GM12878 (cell line): ENCODE measurements around the gene RETREG2. TPM values are rescaled to one million over a fixed set of nuclear protein-coding genes. Genes with fewer than 3 reads are reported as not detected.

Source experiments
- ATAC-seq: fragments of 200-7000 bp; cut with Tn5 transposase; 3 replicates; pipeline ENCODE4 v1.9.1; 2020; ENCODE audit warnings: mild to moderate bottlenecking, moderate library complexity
- BruUV-seq: library from RNA; stranded (reverse); fragments of 400-500 nt; replicated peaks from 2 replicates; lab custom pipeline; 2021; lab: Mats Ljungman, UMichigan
- CTCF ChIA-PET: fragments of 300-600 bp; sonication (Branson Sonifier 250); formaldehyde crosslinking; extraction: SDS; loops from one replicate; lab custom pipeline; 2021; ENCODE audit warnings: inconsistent platforms; lab: Yijun Ruan, JAX
- POLR2A ChIA-PET: fragments of 350-600 bp; formaldehyde crosslinking; extraction: SDS; loops from one replicate; lab custom pipeline; 2021; ENCODE audit warnings: inconsistent platforms; lab: Charles Lee
- RAD21 ChIA-PET: fragments of 300-600 bp; sonication (Branson Sonifier 250); formaldehyde crosslinking; loops from one replicate; lab custom pipeline; 2023; ENCODE audit warnings: antibody characterized with exemption; ENCODE audit not compliant: unreplicated experiment; lab: Charles Lee
- SMC1A ChIA-PET: fragments of 300-600 bp; sonication (Branson Sonifier 250); formaldehyde crosslinking; loops from one replicate; lab custom pipeline; 2023; ENCODE audit not compliant: unreplicated experiment, uncharacterized antibody; lab: Charles Lee
- DNase-seq: peaks from one replicate; pipeline ENCODE4 v3.0.0-alpha.2; 2011; ENCODE audit warnings: low read depth, low spot score
- FAIRE-seq: peaks from 3 replicates; lab custom pipeline; 2011; peaks lifted over from hg19 to GRCh38; lab: Jason Lieb, UNC
- H2AFZ ChIP-seq: 2 replicates; pipeline ENCODE4 v1.6.0; 2011; ENCODE audit warnings: low read depth, low read length, control low read depth; ENCODE audit not compliant: control insufficient read depth
- H3K27ac ChIP-seq: 2 replicates; pipeline ENCODE4 v1.5.1; 2011; ENCODE audit warnings: control low read depth; ENCODE audit not compliant: control insufficient read depth, insufficient read depth
- H3K27me3 ChIP-seq, 2 experiments: replicated peaks in 1 of 2; 2 replicates each; pipeline versions ENCODE4 v1.6.0 to v1.6.1; 2011; ENCODE audit warnings: low read length in 1 of 2; ENCODE audit not compliant: control insufficient read depth in 2 of 2, insufficient read depth in 2 of 2
- H3K36me3 ChIP-seq, 2 experiments: 2 replicates each; pipeline ENCODE4 v1.5.1; 2011; ENCODE audit warnings: low read length in 1 of 2; ENCODE audit not compliant: control insufficient read depth in 2 of 2, insufficient read depth in 2 of 2
- H3K4me1 ChIP-seq: 2 replicates; pipeline ENCODE4 v1.6.1; 2011; ENCODE audit warnings: mild to moderate bottlenecking, low read length, moderate library complexity, mixed read lengths; ENCODE audit not compliant: control insufficient read depth, insufficient read depth
- H3K4me2 ChIP-seq: 2 replicates; pipeline ENCODE4 v1.6.0; 2011; ENCODE audit warnings: control low read depth; ENCODE audit not compliant: control insufficient read depth, insufficient read depth
- H3K4me3 ChIP-seq: fragments of 200-600 bp; sonication (generic); 2 replicates; pipeline ENCODE4 v1.5.1; 2016
- H3K79me2 ChIP-seq: 2 replicates; pipeline ENCODE4 v1.6.0; 2011; ENCODE audit warnings: low read length; ENCODE audit not compliant: control insufficient read depth, insufficient read depth
- H3K9ac ChIP-seq: 2 replicates; pipeline ENCODE4 v1.8.0; 2011; ENCODE audit warnings: low read length, control low read depth, mixed read lengths; ENCODE audit not compliant: control insufficient read depth, insufficient read depth
- H3K9me3 ChIP-seq: replicated peaks from 3 replicates; pipeline ENCODE4 v1.5.1; 2011; ENCODE audit warnings: mild to moderate bottlenecking, low read length; ENCODE audit not compliant: control insufficient read depth, insufficient read depth
- H4K20me1 ChIP-seq: 2 replicates; pipeline ENCODE4 v1.6.0; 2011; ENCODE audit not compliant: control insufficient read depth, insufficient read depth
- ASH2L ChIP-seq: fragments of 300-600, 200-600 bp; sonication (generic); IDR thresholded peaks from 2 replicates; pipeline ENCODE4 v1.6.1; 2017; ENCODE audit warnings: low read depth, mild to moderate bottlenecking, borderline replicate concordance
- ATF7 ChIP-seq: fragments of 450-650 bp; IDR thresholded peaks from 2 replicates; pipeline ENCODE4 v1.6.1; 2016; ENCODE audit warnings: low read depth, mild to moderate bottlenecking
- MEF2B ChIP-seq: fragments of 450-650 bp; IDR thresholded peaks from 2 replicates; pipeline ENCODE4 v1.6.1; 2018; ENCODE audit warnings: mild to moderate bottlenecking, moderate library complexity; ENCODE audit not compliant: partially characterized antibody, poor library complexity, severe bottlenecking
- NFYA ChIP-seq: IDR thresholded peaks from 2 replicates; pipeline ENCODE4 v1.6.1; 2011; ENCODE audit warnings: low read depth, mild to moderate bottlenecking, low read length, improper control_type of control experiment, borderline replicate concordance
- NR2C1 ChIP-seq: fragments of 450-650 bp; IDR thresholded peaks from 2 replicates; pipeline ENCODE4 v1.6.1; 2017; ENCODE audit warnings: antibody characterized with exemption, mild to moderate bottlenecking, moderate library complexity
- POLR2A ChIP-seq: IDR thresholded peaks from 2 replicates; pipeline ENCODE4 v1.6.1; 2011; ENCODE audit warnings: low read depth, mild to moderate bottlenecking, low read length
- RUNX3 ChIP-seq: IDR thresholded peaks from 2 replicates; pipeline ENCODE4 v1.6.1; 2012; ENCODE audit warnings: low read length, inconsistent platforms
- ZBED1 ChIP-seq: IDR thresholded peaks from 2 replicates; pipeline ENCODE4 v1.6.1; 2016; ENCODE audit warnings: borderline replicate concordance
- WGBS: methylation state at CpG from one replicate; pipeline ENCODE4 v1.1.6; 2016; ENCODE audit warnings: low lambda C conversion rate; ENCODE audit not compliant: insufficient replicate concordance, insufficient coverage; ENCODE audit errors: missing lambda C conversion rate; 5-methylcytosine and 5-hydroxymethylcytosine counted together
- in situ Hi-C: fragments of 300-500 bp; cut with MboI; formaldehyde crosslinking; loops from 9 replicates; pipeline ENCODE4 v1.14.3; 2018; ENCODE audit warnings: mixed read lengths
- intact Hi-C: fragments of 100-400 bp; cut with micrococcal nuclease; formaldehyde crosslinking; loops from one replicate; pipeline ENCODE4 v1.14.2; 2022; ENCODE audit not compliant: unreplicated experiment
- polyA plus RNA-seq, 11 experiments: library from polyadenylated mRNA; depleted of rRNA in 4 of 11; unstranded in 6 of 11; stranded (reverse) in 5 of 11; fragments of >200 nt; fragmentation: Nextera tagmentation in 4 of 11; fragmentation: Illumina TruSeq in 1 of 11; extraction: Ambion mirVana in 4 of 11; extraction: Trizol in 1 of 11; gene quantifications; 1 replicate in 1 of 11; 2 replicates in 10 of 11; pipeline versions ENCODE4 v1.2.1 to v1.2.3, GENCODE V29; 2011 to 2016; ENCODE audit warnings: inconsistent platforms in 2 of 11, missing spikeins in 2 of 11, low read depth in 1 of 11
- total RNA-seq, 4 experiments: library from RNA; depleted of rRNA in 3 of 4; stranded (reverse); fragments of >200 nt in 3 of 4; fragmentation: Illumina TruSeq in 1 of 4; extraction: Trizol in 1 of 4; gene quantifications; 2 replicates each; pipeline versions ENCODE4 v1.2.1 to v1.2.3, GENCODE V29; 2013 to 2021
- TF ChIP-seq, protein P1 (sequence below): fragments of 450-650 bp; IDR thresholded peaks from 2 replicates; pipeline ENCODE4 v1.6.1; 2017; ENCODE audit warnings: mild to moderate bottlenecking
- TF ChIP-seq, protein P2 (sequence below): IDR thresholded peaks from 2 replicates; pipeline ENCODE4 v1.6.1; 2011; ENCODE audit warnings: low read depth, mild to moderate bottlenecking, low read length, moderate library complexity, borderline replicate concordance; ENCODE audit errors: extremely low read depth
- TF ChIP-seq, protein P3 (sequence below): IDR thresholded peaks from 2 replicates; pipeline ENCODE4 v1.6.1; 2012; ENCODE audit warnings: low read depth, low read length, improper control_type of control experiment
- TF ChIP-seq, protein P4 (sequence below): fragments of 450-650 bp; IDR thresholded peaks from 2 replicates; pipeline ENCODE4 v1.6.1; 2017; ENCODE audit warnings: mild to moderate bottlenecking, low read depth, inconsistent platforms; ENCODE audit not compliant: poor library complexity, severe bottlenecking
- TF ChIP-seq, protein P5 (sequence below): fragments of 450-650 bp; IDR thresholded peaks from 2 replicates; pipeline ENCODE4 v1.6.1; 2017; ENCODE audit warnings: antibody characterized with exemption, mild to moderate bottlenecking, moderate library complexity

Gene RETREG2
- total and polyA plus RNA-seq, 10 of the 15 experiments (the other 5 are each of a cell fraction or from before 2014, with no cell fraction given): 10.1 to 72.0 (median 28.3) TPM

DNA sequence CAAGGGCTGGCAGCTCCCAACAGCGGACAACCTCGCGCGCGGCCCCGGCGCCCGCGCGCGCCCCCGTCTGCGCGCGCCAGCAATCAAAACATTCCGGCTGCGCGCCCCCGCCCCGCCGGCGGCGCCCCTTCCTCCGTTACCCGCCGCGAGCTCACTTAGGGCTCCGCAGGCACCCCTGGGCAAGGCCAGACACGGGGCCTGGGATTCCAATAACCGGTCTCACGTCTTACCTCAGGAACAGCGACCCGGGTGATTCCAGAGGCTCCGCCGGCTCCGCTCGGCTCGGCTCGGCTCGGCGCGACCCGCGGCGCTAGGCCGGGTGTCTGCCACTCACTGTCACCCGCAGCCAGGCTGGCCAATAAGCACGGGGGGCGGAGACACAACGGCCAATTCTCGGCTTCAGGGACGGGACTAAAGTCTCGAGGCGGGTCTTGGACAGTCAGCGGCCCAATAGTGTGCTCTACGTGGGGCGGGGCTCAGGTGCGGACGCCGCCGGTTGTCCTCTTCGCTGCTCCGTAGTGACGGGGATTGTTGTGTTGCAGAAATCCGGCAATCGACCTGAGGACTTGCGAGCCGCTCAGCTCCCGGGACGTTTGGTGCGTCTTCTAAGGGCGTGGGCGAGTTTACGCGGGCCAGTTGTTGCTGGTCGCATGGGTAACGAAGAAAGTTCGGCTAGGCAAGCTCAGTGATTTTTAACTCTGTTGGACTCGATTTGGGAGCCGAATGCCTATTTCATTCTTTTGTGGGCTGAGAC lies 51.4 kb downstream of the RETREG2 start, which contains the start of the genes ANKZF1 and ATG9A:
Gene ANKZF1, plus strand, starts transcription at position 502 of the 754 bp plus-strand sequence. CDS start 452 bp downstream, outside the sequence.
Gene ATG9A, minus strand, starts transcription at position 332 of the 754 bp plus-strand sequence. CDS start 1,612 bp downstream, outside the sequence.
- peaks cover 15% of the 10 kb centered on the region for H3K4me1 ChIP-seq
- RAD21 ChIA-PET: interaction anchor here (0.5 to 2.6 kb wide), 12 partner anchors 11 to 70 kb away, joined by 3 to 14 read pairs (median 5); partner anchors contain the start of genes ABCB6, GLB1L, STK16 and TUBA4A
- BruUV-seq: no TSS peak
- SMC1A ChIA-PET: interaction anchor here (0.9 to 2.7 kb wide), 9 partner anchors 9 to 70 kb away, joined by 3 to 22 read pairs (median 7); partner anchors contain the start of genes ABCB6, CNPPD1, GLB1L and STK16
- peaks cover 7 to 28% of the 10 kb centered on the region in 2 experiments for H3K36me3 ChIP-seq
- 1% methylated on average over 80 of the region's 80 CpGs for WGBS
- CTCF ChIA-PET: interaction anchor here (0.7 to 2.8 kb wide), 13 partner anchors 8 to 900 kb away, joined by 3 to 16 read pairs (median 5); partner anchors contain the start of genes GLB1L, STK16, WNT10A and ZFAND2B
- peak within 1 kb of the TSS; percentile 97 for H3K4me3 ChIP-seq
- DNase-seq: peak; percentile 94
- POLR2A ChIA-PET: interaction anchor here (0.6 to 3.5 kb wide), 14 partner anchors 9 to 344 kb away, joined by 3 to 45 read pairs (median 6); partner anchors contain the start of genes ABCB6, CNPPD1, DNAJB2 and DNPEP
- peaks cover 44% of the 10 kb centered on the region for H3K79me2 ChIP-seq
- peak within 1 kb of the TSS; percentile 92 for H3K9ac ChIP-seq
- no peaks in the 10 kb centered on the region for H3K27me3 ChIP-seq
- no peaks in the 10 kb centered on the region for H4K20me1 ChIP-seq
- peak; percentile 97 for FAIRE-seq
- no peaks in the 10 kb centered on the region for H3K9me3 ChIP-seq
- in situ Hi-C loops: no loop called here
- H2AFZ ChIP-seq: peak within 1 kb of the TSS; percentile 98
- intact Hi-C loops: loop anchor here (1.0 to 2.0 kb wide), 2 partner anchors 23 to 50 kb away; partner anchors contain the start of genes DNAJB2, TUBA4A and TUBA4B
- peak within 1 kb of the TSS; percentile 74 for H3K4me2 ChIP-seq
- peak within 1 kb of the TSS; percentile 87 for H3K27ac ChIP-seq
- peak; percentile 99 for ATAC-seq
- TF ChIP-seq, protein P1, sequence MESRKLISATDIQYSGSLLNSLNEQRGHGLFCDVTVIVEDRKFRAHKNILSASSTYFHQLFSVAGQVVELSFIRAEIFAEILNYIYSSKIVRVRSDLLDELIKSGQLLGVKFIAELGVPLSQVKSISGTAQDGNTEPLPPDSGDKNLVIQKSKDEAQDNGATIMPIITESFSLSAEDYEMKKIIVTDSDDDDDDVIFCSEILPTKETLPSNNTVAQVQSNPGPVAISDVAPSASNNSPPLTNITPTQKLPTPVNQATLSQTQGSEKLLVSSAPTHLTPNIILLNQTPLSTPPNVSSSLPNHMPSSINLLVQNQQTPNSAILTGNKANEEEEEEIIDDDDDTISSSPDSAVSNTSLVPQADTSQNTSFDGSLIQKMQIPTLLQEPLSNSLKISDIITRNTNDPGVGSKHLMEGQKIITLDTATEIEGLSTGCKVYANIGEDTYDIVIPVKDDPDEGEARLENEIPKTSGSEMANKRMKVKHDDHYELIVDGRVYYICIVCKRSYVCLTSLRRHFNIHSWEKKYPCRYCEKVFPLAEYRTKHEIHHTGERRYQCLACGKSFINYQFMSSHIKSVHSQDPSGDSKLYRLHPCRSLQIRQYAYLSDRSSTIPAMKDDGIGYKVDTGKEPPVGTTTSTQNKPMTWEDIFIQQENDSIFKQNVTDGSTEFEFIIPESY: no peak
- TF ChIP-seq NFYA (peak; percentile 66), RUNX3 (no peak), ATF7 (peak; percentile 49), POLR2A (peak; percentile 90), ASH2L (no peak), MEF2B (peak; percentile 12), ZBED1 (no peak), NR2C1 (no peak; the same call in 1 of the 2 replicates)
- TF ChIP-seq, protein P2, sequence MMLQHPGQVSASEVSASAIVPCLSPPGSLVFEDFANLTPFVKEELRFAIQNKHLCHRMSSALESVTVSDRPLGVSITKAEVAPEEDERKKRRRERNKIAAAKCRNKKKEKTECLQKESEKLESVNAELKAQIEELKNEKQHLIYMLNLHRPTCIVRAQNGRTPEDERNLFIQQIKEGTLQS: no peak
- TF ChIP-seq, protein P3, sequence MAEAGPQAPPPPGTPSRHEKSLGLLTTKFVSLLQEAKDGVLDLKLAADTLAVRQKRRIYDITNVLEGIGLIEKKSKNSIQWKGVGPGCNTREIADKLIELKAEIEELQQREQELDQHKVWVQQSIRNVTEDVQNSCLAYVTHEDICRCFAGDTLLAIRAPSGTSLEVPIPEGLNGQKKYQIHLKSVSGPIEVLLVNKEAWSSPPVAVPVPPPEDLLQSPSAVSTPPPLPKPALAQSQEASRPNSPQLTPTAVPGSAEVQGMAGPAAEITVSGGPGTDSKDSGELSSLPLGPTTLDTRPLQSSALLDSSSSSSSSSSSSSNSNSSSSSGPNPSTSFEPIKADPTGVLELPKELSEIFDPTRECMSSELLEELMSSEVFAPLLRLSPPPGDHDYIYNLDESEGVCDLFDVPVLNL: no peak
- TF ChIP-seq, protein P4, sequence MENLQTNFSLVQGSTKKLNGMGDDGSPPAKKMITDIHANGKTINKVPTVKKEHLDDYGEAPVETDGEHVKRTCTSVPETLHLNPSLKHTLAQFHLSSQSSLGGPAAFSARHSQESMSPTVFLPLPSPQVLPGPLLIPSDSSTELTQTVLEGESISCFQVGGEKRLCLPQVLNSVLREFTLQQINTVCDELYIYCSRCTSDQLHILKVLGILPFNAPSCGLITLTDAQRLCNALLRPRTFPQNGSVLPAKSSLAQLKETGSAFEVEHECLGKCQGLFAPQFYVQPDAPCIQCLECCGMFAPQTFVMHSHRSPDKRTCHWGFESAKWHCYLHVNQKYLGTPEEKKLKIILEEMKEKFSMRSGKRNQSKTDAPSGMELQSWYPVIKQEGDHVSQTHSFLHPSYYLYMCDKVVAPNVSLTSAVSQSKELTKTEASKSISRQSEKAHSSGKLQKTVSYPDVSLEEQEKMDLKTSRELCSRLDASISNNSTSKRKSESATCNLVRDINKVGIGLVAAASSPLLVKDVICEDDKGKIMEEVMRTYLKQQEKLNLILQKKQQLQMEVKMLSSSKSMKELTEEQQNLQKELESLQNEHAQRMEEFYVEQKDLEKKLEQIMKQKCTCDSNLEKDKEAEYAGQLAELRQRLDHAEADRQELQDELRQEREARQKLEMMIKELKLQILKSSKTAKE: peak; percentile 82
- TF ChIP-seq, protein P5, sequence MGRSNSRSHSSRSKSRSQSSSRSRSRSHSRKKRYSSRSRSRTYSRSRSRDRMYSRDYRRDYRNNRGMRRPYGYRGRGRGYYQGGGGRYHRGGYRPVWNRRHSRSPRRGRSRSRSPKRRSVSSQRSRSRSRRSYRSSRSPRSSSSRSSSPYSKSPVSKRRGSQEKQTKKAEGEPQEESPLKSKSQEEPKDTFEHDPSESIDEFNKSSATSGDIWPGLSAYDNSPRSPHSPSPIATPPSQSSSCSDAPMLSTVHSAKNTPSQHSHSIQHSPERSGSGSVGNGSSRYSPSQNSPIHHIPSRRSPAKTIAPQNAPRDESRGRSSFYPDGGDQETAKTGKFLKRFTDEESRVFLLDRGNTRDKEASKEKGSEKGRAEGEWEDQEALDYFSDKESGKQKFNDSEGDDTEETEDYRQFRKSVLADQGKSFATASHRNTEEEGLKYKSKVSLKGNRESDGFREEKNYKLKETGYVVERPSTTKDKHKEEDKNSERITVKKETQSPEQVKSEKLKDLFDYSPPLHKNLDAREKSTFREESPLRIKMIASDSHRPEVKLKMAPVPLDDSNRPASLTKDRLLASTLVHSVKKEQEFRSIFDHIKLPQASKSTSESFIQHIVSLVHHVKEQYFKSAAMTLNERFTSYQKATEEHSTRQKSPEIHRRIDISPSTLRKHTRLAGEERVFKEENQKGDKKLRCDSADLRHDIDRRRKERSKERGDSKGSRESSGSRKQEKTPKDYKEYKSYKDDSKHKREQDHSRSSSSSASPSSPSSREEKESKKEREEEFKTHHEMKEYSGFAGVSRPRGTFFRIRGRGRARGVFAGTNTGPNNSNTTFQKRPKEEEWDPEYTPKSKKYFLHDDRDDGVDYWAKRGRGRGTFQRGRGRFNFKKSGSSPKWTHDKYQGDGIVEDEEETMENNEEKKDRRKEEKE: no peak
